ENCODE data around the gene SEMA6A.

SEMA6A gene

DNA sequence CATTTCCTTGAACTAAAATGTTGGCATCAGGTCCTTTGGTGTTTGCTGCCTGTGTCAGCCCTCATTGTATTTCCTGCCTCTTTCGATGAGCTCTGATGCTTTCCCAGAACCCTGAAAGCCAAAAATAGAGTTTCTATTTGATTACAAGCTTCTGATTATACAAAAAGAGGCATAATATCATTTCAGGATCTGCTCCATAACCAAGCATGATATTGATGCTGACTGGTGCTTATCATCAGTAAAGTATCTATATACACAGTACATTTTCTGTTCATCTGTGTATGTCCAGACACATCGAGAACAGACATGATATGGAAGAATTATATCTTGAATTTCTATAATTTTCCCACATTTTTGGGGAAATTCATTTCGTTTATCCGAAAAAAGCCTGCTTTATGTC lies 58.6 kb downstream of the SEMA6A start:
- Histone ChIP-seq H3K27me3 (ENCODE audit: insufficient read depth, poor library complexity, severe bottlenecking) (no peaks in the 10 kb centered on the region), H3K4me3 (replicated peaks; ENCODE audit: insufficient read depth, low read length) (no peak overlapping the region), H3K27ac (replicated peaks) (no peak overlapping the region)
- no peak for DNase-seq (ENCODE audit: low read depth in 1 of 2, low spot score in 1 of 2)
- TF ChIP-seq, protein P1, sequence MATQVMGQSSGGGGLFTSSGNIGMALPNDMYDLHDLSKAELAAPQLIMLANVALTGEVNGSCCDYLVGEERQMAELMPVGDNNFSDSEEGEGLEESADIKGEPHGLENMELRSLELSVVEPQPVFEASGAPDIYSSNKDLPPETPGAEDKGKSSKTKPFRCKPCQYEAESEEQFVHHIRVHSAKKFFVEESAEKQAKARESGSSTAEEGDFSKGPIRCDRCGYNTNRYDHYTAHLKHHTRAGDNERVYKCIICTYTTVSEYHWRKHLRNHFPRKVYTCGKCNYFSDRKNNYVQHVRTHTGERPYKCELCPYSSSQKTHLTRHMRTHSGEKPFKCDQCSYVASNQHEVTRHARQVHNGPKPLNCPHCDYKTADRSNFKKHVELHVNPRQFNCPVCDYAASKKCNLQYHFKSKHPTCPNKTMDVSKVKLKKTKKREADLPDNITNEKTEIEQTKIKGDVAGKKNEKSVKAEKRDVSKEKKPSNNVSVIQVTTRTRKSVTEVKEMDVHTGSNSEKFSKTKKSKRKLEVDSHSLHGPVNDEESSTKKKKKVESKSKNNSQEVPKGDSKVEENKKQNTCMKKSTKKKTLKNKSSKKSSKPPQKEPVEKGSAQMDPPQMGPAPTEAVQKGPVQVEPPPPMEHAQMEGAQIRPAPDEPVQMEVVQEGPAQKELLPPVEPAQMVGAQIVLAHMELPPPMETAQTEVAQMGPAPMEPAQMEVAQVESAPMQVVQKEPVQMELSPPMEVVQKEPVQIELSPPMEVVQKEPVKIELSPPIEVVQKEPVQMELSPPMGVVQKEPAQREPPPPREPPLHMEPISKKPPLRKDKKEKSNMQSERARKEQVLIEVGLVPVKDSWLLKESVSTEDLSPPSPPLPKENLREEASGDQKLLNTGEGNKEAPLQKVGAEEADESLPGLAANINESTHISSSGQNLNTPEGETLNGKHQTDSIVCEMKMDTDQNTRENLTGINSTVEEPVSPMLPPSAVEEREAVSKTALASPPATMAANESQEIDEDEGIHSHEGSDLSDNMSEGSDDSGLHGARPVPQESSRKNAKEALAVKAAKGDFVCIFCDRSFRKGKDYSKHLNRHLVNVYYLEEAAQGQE (IDR thresholded peaks at IDR 0.05; ENCODE audit: insufficient replicate concordance, low read depth), result no peak
- TF ChIP-seq POLR2AphosphoS5 (IDR thresholded peaks at IDR 0.05; ENCODE audit: low read depth), result no peak
- TF ChIP-seq SPI1 (IDR thresholded peaks at IDR 0.05; ENCODE audit: borderline replicate concordance, low read depth), result no peak
- TF ChIP-seq, protein P2, sequence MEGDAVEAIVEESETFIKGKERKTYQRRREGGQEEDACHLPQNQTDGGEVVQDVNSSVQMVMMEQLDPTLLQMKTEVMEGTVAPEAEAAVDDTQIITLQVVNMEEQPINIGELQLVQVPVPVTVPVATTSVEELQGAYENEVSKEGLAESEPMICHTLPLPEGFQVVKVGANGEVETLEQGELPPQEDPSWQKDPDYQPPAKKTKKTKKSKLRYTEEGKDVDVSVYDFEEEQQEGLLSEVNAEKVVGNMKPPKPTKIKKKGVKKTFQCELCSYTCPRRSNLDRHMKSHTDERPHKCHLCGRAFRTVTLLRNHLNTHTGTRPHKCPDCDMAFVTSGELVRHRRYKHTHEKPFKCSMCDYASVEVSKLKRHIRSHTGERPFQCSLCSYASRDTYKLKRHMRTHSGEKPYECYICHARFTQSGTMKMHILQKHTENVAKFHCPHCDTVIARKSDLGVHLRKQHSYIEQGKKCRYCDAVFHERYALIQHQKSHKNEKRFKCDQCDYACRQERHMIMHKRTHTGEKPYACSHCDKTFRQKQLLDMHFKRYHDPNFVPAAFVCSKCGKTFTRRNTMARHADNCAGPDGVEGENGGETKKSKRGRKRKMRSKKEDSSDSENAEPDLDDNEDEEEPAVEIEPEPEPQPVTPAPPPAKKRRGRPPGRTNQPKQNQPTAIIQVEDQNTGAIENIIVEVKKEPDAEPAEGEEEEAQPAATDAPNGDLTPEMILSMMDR (IDR thresholded peaks at IDR 0.05; ENCODE audit: insufficient read depth, low read length), result no peak
- TF ChIP-seq GABPA (IDR thresholded peaks at IDR 0.05; ENCODE audit: low read depth), result no peak

GRCh38 chr5:116514421-116514970 lies 60.1 kb downstream of the SEMA6A start:
- DNase-seq (ENCODE audit: low read depth in 1 of 2, low spot score in 1 of 2), result no peak
- Histone ChIP-seq H3K27ac (replicated peaks) (no peak overlapping the region), H3K27me3 (ENCODE audit: insufficient read depth, poor library complexity, severe bottlenecking) (no peaks in the 10 kb centered on the region), H3K4me3 (replicated peaks; ENCODE audit: insufficient read depth, low read length) (no peak overlapping the region)
- TF ChIP-seq GABPA (IDR thresholded peaks at IDR 0.05; ENCODE audit: low read depth), result no peak
- TF ChIP-seq SPI1 (IDR thresholded peaks at IDR 0.05; ENCODE audit: borderline replicate concordance, low read depth), result no peak
- TF ChIP-seq POLR2AphosphoS5 (IDR thresholded peaks at IDR 0.05; ENCODE audit: low read depth), result no peak
- TF ChIP-seq, protein P1 (IDR thresholded peaks at IDR 0.05; ENCODE audit: insufficient replicate concordance, low read depth), result no peak
- TF ChIP-seq, protein P2 (IDR thresholded peaks at IDR 0.05; ENCODE audit: insufficient read depth, low read length), result no peak

GRCh38 chr5:116510517-116510916 lies 64.1 kb downstream of the SEMA6A start:
- TF ChIP-seq, protein P1 (IDR thresholded peaks at IDR 0.05; ENCODE audit: insufficient replicate concordance, low read depth), result no peak
- TF ChIP-seq, protein P2 (IDR thresholded peaks at IDR 0.05; ENCODE audit: insufficient read depth, low read length), result no peak
- TF ChIP-seq SPI1 (IDR thresholded peaks at IDR 0.05; ENCODE audit: borderline replicate concordance, low read depth) (no peak), POLR2AphosphoS5 (IDR thresholded peaks at IDR 0.05; ENCODE audit: low read depth) (no peak), GABPA (IDR thresholded peaks at IDR 0.05; ENCODE audit: low read depth) (no peak)
- no peak for DNase-seq (ENCODE audit: low read depth in 1 of 2, low spot score in 1 of 2)
- H3K4me3 ChIP-seq (replicated peaks; ENCODE audit: insufficient read depth, low read length), result no peak overlapping the region

More at GRCh38 chr5:116510517-116510916, 64.1 kb downstream of the SEMA6A start:
- H3K27ac ChIP-seq (replicated peaks), result no peak overlapping the region
- no peaks in the 10 kb centered on the region for H3K27me3 ChIP-seq (ENCODE audit: insufficient read depth, poor library complexity, severe bottlenecking)
